HepG2 (cell line): Measurements from ENCODE around the gene STK39.

Source experiments
- NFE2L2 ChIP-seq: fragments of 150-350 bp; IDR thresholded peaks from 2 replicates; pipeline ENCODE4 v1.6.1; 2014; ENCODE audit warnings: low read length
- POLR2AphosphoS5 ChIP-seq: IDR thresholded peaks from 2 replicates; pipeline ENCODE4 v1.6.1; 2012; ENCODE audit warnings: low read depth, low read length
- TAF1 ChIP-seq: sonication (generic); formaldehyde crosslinking; IDR thresholded peaks from 2 replicates; pipeline ENCODE4 v1.4.0; 2020; ENCODE audit warnings: missing genetic modification reagents
- ZMYM4 ChIP-seq: sonication (generic); formaldehyde crosslinking; IDR thresholded peaks from 2 replicates; pipeline ENCODE4 v1.8.1; 2023; ENCODE audit warnings: mild to moderate bottlenecking, missing genetic modification reagents
- TF ChIP-seq, protein P1 (sequence below): sonication (generic); formaldehyde crosslinking; IDR thresholded peaks from 2 replicates; pipeline ENCODE4 v1.5.0; 2020; ENCODE audit warnings: mild to moderate bottlenecking, missing genetic modification reagents, moderate library complexity

DNA sequence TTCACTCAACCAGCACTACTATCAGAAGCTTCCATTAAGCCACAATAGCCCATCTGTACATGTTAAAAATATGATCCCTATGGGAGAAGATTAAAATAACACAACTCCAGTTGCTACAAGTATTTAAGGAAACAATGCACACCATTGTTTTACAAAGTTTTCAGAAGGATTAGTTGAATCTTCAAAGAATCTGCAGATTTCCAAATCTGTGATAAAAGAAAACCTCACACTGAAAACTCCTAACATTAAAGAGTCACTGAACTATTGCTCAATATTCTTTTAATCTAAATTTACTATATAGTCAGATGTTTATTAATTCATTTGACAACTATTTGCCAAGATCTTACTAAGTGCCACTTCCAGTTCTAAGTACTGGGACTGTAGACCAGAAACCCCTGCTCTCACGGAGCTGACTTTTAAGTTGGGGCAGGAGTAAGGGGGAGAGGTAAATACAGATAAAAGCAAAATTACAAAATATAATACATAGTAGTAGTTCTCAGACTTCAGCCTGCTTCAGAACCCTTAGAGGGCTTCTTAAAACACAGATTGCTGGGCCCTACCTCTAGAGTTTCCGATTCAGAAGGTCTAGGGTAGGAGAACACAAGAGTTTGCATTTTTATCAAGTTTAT lies 94.4 kb downstream of the STK39 start:
- TF ChIP-seq POLR2AphosphoS5 (no peak), TAF1 (CRISPR knock-in tag) (no peak), ZMYM4 (CRISPR knock-in tag) (no peak), NFE2L2 (no peak)
- TF ChIP-seq, protein P1, sequence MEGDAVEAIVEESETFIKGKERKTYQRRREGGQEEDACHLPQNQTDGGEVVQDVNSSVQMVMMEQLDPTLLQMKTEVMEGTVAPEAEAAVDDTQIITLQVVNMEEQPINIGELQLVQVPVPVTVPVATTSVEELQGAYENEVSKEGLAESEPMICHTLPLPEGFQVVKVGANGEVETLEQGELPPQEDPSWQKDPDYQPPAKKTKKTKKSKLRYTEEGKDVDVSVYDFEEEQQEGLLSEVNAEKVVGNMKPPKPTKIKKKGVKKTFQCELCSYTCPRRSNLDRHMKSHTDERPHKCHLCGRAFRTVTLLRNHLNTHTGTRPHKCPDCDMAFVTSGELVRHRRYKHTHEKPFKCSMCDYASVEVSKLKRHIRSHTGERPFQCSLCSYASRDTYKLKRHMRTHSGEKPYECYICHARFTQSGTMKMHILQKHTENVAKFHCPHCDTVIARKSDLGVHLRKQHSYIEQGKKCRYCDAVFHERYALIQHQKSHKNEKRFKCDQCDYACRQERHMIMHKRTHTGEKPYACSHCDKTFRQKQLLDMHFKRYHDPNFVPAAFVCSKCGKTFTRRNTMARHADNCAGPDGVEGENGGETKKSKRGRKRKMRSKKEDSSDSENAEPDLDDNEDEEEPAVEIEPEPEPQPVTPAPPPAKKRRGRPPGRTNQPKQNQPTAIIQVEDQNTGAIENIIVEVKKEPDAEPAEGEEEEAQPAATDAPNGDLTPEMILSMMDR (CRISPR knock-in tag), result no peak
